Stimulated activated CD8-positive, alpha-beta memory T cell treated with anti-CD3 and anti-CD28 coated beads, Interleukin-15, amount 100 ng/mL, for 4 hours (primary cell): ENCODE results near the gene P2RX4.
"Not testable (repeated sequence)": the region's sequence is repeated elsewhere in the genome, so short reads cannot be mapped to it uniquely, and the experiment has no call there.

Source experiments
- DNase-seq, 2 donors: peaks; one replicate each; pipeline ENCODE4 v3.0.0-alpha.2; 2020; ENCODE audit warnings: low read depth in 2 of 2

The P2RX4 gene

DNA sequence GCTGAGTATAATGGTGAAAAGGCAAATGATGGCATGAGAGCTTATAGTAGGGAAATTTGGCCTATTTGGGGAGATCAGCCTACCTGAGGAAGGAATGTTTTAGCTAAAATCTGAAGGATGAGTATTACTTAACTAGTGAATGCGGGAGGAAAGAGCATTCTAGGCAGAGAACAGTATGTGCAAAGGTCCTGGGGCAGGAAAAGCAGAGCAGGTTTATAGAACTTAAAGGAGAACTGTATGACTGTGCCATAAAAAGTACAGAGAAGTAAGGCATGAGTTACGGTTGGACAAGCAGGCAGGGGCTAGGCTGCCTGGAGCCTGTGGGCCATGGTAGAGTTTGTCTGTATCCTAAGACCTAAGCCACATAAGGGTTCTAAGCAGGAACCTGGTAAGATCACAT lies 21.7 kb upstream of the P2RX4 start:
- DNase-seq: no peak

DNA sequence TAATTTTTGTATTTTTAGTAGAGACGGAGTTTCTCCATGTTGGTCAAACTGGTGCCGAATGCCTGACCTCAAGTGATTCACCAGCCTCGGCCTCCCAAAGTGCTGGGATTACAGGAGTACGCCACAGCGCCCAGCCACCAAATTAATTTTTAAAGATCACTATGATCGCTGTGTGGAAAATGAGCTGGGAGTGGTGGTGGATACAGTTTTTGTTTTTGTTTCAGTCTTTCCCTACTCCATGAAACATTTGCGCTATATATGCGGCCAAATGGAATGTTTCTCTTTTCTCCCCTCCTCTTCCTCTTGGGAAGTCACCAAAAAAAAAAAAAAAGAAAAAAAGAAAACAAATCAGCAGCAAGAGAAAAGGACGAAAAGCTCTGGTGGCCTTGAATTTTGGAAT lies 20.8 kb upstream of the P2RX4 start:
- no peak for DNase-seq

DNA sequence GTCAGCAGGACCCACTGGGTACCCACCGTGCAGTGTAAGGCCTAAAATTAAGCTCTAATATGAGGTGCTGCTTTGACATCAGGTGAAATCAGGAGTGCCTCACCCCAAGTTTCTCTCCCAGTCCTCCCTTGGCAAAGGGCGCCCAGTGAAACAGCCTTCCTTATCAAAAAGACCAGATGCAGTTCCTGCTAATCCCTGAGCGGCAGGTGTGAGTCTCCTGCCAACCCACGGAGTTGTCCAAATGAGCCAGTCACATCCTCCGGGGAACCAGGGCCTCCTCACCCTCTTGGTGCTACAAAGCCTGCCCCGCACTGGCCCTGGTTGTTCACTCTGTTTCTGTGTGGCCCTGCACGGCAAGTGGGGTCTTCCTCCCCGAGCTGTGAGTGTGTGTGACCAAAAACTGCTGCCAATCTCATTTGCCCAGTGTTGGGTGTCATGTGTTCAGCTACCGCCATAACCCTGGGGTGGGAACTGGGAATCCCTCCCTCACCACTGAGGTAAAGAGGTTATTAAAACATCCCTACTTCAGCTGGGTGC lies 20.2 kb upstream of the P2RX4 start:
- no peak for DNase-seq

DNA sequence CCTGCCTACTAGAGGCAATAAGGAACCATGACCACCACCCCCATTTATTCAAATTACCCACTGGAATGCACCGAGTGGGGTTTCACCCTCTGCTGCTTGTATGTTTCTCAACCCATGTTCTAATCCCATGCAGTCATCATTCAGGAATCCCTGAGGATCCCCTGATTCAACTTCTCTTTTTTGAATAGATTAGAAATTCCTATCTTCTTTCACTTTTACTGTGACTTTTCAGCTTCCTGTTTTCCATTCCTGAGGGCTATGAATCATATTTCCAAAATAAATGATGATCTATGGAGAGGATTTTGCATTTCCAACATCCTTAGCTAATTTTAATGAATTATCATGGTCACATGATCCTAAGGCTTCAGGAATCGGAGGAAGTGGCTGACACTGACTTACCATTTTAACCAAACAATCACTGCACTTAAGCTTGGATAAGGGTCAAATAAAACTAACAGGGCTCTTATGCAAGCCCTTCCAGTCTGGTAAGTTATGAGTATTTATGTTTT lies 19.4 kb upstream of the P2RX4 start:
- no peak for DNase-seq

DNA sequence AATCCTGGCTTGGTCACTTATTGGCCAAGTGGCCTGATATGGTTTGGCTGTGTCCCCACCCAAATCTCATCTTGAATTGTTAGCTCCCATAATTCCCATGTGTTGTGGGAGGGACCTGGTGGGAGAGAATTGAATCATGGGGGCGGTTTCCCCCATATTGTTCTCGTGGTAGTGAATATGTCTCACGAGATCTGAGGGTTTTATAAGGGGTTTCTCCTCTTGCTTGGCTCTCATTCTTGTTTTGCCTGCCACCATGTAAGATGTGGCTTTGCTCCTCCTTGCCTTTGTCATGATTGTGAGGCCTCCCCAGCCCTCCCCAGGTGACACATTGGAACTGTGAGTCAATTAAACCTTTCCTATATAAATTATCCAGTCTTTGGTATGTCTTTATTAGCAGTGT lies 18.8 kb upstream of the P2RX4 start:
- no peak for DNase-seq

DNA sequence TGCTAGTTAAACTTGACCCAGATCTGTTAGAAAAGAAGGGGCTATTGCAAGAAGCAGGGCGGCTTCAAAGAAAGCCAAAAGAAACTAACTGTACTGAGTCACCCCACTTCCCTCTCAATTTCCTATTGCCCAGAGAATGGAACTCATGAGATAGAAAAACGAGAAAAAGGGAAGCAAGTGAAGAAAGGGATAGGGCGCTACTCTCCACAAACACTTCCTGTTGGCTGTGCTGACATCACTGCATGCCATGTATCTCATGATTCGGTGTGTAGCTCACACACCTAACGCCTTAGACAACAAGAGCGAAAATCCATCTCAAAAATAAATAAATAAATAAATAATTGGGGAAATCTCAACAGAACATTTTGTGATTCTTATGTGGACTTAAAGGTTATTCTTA lies 13.0 kb upstream of the P2RX4 start:
- DNase-seq: no peak

DNA sequence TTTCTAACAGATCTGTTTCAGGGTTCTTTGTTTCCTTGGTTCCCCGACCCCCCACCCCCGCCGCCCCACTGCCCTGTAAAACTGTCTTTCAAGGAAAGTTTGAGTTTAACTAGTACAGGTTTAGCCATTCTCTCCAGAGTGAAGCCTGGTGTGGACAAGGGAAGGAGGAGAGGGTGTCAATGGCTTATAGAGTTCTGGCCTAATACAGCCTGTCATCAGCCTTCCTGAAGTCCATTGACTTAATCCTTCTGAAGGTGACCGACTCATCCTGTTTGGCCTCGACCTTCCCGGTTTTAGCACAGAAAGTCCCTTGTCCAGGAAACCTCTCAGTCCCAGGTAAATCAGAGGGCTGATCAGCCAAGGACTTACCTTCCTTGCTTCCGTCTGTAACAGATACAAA lies 11.0 kb upstream of the P2RX4 start:
- DNase-seq: no peak

- DNase-seq: not testable (repeated sequence)
Measured at GRCh38 chr12:121201140-121201539, 8.8 kb upstream of the P2RX4 start.

DNA sequence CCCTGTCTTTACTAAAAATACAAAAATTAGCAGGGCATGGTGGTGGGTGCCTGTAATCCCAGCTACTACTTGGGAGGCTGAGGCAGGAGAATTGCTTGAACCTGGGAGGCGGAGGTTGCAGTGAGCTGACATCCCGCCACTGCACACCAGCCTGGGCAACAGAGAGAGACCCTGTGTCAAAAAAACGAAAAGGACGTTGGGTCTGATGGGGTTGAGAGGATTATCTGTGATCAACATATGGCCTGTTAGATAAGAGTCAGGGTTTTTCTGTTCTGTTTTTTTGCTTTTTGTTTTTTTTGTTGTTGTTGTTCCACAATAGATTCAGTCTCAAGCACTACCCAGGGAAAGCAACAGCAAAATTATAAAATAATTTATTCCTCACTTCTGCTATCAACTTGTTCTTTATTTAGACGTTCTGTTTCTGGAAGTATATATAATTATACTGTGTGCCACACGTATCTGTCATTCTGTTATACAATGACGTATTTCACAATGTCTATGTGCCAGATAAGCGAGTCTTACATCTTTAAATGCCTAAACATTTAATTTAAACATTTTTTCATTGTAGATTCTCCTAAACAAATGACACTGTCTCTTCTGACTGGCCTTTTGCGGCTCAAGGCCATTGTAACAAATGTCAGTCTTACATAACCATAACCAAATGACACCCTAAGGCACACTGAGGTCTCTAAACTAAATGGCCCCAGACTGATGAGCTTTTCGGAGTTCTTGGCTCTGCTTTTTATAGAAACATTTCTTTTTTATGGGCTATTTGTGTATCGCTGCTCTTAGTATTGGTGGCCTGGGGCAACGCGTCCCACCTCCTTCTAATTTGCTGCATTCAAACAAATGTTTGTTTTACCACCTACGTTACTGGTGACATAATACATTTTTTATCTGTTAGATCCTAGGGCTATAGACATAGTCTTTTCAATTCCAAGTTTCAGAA lies 7.2 kb upstream of the P2RX4 start:
- no peak for DNase-seq

GRCh38 chr12:121203482-121203881 lies 6.4 kb upstream of the P2RX4 start:
- no peak for DNase-seq

DNA sequence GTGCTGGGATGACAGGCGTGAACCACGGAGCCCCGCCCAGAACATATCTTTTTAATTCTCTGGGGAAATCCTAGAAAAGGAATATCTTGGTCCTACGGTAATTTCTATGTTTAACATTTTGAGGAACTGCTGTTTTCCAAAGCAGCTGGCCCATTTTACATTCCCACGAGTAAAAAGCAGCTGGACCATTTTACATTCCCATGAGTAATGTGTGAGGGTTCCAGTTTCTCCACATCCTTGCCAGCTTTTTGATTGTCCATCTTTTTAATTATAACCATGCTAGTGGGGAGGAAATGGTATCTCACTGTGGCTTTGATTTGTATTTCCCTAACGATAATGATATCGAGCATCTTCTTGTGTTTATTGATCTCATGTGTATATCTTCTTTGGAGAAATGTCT lies 4.4 kb upstream of the P2RX4 start:
- no peak for DNase-seq

DNA sequence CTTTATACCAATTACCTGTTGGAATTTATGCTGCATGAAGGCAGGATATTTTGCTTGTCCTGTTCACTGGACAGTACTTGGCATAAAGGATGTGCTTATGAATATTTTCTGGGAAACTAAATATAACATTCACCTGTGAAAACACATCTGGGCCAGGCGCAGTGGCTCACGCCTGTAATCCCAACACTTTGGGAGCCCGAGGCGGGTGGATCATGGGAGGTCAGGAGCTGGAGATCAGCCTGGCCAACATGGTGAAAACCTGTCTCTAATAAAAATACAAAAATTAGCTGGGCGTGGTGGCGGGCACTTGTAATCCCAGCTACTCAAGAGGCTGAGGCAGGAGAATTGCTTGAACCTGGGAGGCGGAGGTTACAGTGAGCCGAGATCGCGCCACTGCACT lies 1.4 kb upstream of the P2RX4 start:
- not testable (repeated sequence) for DNase-seq

- no peak for DNase-seq
Measured at GRCh38 chr12:121209221-121209620, 708 bp upstream of the P2RX4 start.

- no peak for DNase-seq
Measured at GRCh38 chr12:121212875-121213274, 2.9 kb downstream of the P2RX4 start.

DNA sequence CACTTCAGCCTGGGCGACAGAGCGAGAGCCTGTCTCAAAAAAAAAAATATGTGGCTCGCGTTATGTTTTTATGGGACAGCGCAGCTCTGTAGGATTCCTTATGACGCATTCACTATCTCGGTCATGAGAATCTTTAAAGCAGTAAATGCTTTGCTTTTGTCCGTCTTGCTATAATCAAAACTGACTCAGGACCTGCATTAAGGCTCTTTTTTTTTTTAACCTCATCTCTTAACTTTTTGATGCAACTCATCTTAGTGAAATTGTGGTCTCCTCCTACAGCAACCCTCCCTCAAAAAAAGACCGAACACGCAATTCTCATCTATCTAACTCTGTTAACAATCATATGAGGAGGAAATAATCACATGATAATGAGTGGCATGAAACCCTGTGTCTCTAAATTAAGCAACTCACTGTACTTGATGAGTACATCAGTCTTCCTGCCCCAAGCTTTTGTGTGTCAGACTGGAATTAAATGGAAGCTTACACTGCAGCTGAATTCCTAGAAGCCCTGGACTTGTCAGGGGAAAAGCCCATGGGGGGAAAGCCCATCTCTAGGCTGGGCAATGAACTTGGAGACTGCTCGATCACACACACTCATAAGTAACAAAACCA lies 4.3 kb downstream of the P2RX4 start:
- no peak for DNase-seq

DNA sequence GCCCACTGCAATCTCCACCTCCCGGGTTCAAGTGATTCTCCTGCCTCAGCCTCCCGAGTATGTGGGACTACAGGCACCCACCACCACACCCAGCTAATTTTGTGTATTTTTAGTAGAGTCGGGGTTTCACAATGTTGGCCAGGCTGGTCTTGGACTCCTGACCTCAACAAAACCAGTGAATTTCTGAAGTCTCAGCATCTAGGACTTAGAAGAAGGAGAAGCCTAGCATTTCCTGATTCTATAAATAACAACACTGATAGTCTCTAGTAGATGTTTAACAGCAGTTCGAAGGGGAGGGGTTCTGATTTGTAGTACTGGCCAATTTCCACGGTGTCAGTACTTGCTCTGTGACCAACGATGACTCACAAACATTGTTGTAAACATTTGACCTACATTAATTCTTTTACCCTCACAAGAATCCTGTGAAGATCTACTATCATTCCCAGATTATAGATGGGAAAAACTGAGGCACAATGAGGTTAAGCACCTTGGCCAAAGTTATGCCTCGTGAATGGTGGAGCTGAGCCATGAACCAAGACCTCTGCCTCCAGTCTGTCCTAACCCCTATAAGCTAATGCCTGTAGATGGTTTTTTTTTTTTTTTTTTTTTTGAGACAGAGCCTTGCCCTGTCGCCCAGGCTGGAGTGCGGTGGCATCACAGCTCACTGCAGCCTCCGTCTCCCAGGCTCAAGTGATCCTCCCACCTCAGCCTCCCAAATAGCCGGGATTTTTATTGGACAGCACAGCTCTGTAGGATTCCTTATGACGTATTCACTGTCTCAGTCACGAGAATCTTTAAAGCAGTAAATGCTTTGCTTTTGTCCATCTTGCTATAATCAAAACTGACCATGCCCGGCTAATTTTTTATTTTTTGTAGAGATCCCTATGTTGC lies 5.2 kb downstream of the P2RX4 start:
- DNase-seq: no peak

- no peak for DNase-seq
Measured at GRCh38 chr12:121216102-121216501, 6.2 kb downstream of the P2RX4 start.

GRCh38 chr12:121217063-121217462 lies 7.1 kb downstream of the P2RX4 start:
- DNase-seq: no peak

DNA sequence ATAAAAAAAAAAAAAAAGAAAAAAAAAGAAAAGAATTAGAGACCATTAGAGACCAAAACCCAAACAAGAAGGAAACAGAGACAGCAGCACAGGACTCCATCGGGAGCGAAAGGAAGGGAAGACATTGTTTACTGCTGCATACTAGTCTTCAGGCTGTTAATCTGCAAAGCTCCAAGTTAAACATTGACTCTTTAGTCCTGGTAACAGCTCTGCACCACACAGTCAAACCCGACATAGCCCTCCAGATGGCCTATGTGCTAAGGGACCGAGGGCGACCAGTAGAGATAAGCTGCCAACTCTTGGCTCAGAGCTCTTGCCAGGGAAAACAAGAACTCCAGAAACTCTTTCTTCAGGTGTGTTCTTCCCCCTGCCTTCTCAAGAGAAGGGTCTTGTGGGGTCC lies 7.8 kb downstream of the P2RX4 start:
- no peak for DNase-seq

DNA sequence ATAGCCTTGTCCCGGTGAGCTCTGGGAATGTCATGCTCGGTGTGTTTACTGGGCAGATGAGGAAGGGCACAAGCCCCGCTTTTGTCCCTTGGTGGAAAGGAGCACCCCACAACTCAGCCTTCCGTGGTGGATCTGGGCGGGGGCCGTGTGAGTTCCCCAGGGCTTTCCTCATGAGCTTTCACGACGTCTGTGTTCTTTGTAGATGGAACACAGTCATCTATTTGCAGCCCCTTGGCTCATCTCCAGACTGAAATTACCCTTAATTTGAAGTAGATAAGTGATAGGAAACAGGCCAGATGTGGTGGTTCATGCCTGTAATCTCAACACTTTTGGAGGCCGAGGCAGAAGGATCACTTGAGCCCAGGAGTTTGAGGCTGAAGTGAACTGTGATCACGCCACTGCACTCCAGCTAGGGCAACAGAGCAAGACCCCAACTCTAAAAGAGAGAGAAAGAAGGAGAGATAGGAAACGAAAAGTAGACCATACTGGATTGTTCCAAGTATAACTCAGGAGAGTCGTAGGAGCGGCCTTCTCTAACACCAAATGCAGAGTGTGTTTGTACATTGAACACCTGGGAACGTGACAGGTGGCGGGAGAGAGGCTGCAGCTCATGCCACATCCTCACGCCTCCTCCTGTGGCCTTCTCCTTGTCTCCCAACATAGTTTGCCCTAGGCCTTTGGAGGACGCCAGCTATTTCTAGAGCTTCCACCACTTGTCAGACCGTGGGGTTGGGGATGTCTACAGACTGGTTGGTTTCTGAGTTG lies 8.8 kb downstream of the P2RX4 start:
- DNase-seq: no peak

DNA sequence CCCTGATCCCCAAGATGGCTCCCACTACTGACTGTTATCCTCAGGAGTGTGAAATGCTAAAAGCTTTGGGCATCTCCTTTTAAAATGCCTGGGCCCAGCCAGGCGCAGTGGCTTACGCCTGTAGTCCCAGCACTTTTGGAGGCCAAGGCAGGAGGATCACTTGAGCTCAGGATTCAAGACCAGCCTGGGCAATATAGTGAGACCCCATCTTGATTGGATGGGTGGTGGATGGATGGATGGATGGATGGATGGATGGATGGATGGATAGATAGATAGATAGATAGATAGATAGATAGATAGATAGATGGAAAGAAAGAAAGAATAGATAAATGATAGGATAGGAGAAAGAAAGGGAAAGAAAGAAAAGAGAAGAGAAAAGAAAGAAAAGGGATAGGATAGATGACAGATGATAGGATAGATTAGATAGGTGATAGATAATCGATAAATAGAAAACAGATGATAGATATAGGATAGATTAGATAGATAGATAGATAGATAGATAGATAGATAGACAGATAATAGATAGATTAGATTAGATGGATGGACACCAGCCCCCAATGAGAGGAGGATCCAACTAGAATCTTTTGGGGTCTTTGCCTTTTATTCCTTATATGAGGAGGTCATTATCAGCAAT lies 9.5 kb downstream of the P2RX4 start:
- DNase-seq: no peak
